Omental fat pad (tissue), 4 donors: ENCODE measurements around the gene TCF19. TPM values are rescaled to one million over a fixed set of nuclear protein-coding genes. Genes with fewer than 3 reads are reported as not detected.

ENCODE experiments used
- ATAC-seq: fragments of 150-250 bp; one replicate; pipeline ENCODE4 v1.9.1; 2016; ENCODE audit warnings: mild to moderate bottlenecking, moderate library complexity; ENCODE audit not compliant: low FRiP score
- DNase-seq: peaks from one replicate; pipeline ENCODE4 v3.0.0-alpha.2; 2019; ENCODE audit warnings: low spot score
- total RNA-seq, 4 donors: library from RNA; depleted of rRNA; stranded (reverse); fragments of >200 nt; gene quantifications; one replicate each; pipeline ENCODE4 v1.1.0, GENCODE V29; 2016
- TF ChIP-seq, protein P1 (sequence below), 3 donors: fragments of 450-650 bp; IDR thresholded peaks; one replicate each; pipeline ENCODE4 v1.5.1; 2016 to 2017; ENCODE audit warnings: antibody characterized with exemption in 3 of 3, mild to moderate bottlenecking in 3 of 3, moderate library complexity in 2 of 3

TCF19 gene
- total RNA-seq, 4 donors from 2014 or later: 1.9 to 19.5 (median 2.7) TPM

DNA sequence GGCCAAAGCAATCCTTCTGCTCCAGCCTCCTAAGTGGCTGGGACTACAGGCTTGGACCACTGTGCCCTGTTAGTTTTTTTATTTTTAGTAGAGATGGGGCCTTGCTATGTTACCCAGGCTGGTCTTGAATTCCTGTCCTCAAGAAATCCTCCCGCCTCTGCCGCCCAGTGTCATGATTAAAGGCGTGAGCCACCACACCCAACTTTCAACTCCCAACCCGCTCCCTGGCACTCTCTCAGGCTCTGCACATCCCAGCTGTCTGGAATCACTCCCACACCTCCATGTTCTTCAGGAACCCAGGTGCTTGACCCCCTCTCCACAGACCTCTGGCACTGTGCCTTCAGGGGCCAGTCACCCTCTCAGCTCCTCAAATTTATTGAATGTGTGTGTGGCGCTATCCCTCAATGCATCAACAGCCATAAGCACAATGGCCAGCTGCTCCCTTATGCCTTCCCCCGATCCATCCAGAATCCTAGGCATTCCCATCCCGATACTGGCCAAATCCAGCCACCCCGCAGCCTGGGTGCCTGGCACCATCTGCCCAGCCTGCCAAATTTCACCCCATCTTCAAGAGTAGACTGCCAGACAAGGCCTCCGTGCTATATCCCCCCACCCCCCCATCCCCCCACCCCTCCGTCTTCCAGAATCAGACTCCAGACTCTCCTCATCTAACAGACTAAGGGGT is 12.7 kb downstream of the TCF19 start:
- no peak for ATAC-seq
- TF ChIP-seq, protein P1, sequence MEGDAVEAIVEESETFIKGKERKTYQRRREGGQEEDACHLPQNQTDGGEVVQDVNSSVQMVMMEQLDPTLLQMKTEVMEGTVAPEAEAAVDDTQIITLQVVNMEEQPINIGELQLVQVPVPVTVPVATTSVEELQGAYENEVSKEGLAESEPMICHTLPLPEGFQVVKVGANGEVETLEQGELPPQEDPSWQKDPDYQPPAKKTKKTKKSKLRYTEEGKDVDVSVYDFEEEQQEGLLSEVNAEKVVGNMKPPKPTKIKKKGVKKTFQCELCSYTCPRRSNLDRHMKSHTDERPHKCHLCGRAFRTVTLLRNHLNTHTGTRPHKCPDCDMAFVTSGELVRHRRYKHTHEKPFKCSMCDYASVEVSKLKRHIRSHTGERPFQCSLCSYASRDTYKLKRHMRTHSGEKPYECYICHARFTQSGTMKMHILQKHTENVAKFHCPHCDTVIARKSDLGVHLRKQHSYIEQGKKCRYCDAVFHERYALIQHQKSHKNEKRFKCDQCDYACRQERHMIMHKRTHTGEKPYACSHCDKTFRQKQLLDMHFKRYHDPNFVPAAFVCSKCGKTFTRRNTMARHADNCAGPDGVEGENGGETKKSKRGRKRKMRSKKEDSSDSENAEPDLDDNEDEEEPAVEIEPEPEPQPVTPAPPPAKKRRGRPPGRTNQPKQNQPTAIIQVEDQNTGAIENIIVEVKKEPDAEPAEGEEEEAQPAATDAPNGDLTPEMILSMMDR (IDR thresholded peaks at IDR 0.05): no peak
- no peak for DNase-seq

DNA sequence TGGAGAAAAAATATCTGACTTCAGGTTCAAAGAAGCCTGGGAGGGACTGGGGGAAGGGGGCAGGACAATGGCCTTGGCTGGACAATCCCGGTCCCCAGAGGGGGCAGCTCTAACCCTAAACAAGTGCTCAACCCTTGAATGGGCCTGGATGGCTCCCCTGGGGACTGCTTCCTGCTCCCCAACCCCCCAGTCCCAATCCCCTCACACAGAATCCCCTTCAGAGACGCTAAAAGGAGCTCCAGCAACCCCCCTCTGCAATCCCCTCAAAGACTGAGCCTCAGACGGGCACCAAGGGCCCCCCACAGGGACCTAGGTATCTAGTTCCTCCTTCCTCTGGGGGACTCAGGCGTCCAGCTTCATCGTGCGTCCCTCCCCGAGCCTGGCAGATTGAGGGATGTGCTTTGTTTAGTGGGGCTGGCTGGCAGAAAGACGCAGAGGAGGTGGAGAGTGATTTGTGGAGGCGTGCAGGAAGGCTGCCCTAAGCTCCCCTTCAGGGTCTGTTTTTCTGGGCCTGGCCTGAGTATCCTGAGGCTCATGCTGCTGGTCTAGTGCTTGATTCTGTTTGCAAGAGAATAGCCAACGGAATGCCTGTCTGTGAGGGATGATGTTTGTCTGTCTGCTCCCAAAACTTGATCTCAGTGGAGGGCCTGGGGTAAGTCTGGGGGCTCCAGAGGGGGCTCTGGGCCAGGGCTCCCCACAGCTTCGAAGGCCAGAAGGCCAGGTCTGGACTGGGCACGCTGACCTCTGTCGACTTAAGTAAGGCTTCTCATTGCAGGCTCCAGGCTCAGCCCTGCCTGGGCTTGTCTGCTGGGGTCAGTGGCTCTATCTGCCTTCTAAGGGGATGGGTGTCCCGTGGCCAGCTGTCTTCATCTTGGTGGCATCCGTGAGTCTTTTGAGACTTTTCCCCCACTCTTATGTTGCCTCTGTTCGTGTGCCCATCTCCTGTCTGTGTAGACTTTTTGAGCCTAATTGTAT is 13.8 kb downstream of the TCF19 start:
- DNase-seq (no peak), ATAC-seq (no peak)
- TF ChIP-seq, protein P1 (IDR thresholded peaks at IDR 0.05): no peak

DNA sequence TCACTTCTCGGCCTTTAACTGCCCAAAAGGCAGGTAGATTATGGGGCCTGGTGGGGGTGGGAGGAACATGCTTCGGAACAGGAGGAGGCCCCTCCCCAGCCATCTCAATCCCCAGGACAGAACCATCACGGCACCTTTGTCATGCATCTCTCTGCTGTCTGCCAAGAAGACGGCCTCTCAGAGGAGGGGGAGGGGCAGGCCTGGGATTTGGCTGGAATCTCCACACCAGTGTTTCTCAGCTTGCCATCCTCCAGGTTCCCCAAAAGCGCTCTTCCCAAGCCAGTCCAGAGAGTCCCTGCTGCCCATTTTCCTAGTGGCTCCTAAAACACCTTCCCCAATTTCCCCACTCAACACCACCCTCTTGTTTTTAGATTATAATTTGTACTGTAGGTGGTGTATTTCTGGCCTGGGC is 14.6 kb downstream of the TCF19 start:
- DNase-seq: no peak
- no peak for ATAC-seq

DNA sequence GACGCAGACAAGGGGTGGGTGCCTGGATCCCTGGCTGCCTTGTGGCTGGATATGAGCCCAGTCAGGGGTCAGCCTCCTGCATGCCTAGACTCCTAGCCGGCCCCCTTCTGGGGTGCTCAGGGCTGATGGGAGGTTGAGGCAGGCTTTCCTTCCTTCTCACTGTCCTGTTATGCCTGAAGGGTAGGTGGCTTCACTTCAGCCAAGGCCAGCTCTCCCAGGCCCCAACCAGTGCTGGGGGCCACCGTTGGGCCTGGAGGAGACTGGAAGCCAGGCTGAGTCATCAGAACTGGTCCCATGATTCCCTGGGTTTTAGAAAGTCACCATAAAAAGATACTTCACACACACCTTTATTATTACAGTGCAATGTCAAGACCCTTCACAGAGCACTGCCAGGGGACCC is 15.0 kb downstream of the TCF19 start:
- TF ChIP-seq, protein P1 (IDR thresholded peaks at IDR 0.05): no peak
- ATAC-seq: no peak
- no peak for DNase-seq

More for the DNA sequence above, 14.6 kb downstream of the TCF19 start:
- TF ChIP-seq, protein P1 (IDR thresholded peaks at IDR 0.05): no peak

DNA sequence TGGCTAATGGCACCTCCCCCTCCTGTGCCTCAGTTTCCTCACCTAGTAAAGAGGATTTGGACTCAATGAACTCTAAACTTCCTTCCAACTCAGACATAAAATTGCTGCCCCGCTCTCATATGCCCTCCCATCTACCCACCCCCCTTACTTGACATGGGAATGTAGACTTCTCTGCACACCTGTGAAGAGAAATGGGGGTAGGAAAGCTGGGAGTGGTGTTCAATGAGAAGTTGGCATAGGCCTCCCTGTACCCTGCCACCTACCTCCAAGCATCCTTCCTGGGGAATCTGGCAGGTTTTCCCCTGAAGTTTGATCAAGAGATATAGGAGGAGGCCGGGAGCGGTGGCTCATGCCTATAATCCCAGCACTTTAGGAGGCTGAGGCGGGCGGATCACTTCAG is 16.0 kb downstream of the TCF19 start:
- TF ChIP-seq, protein P1 (IDR thresholded peaks at IDR 0.05): no peak
- DNase-seq (no peak), ATAC-seq (no peak)

DNA sequence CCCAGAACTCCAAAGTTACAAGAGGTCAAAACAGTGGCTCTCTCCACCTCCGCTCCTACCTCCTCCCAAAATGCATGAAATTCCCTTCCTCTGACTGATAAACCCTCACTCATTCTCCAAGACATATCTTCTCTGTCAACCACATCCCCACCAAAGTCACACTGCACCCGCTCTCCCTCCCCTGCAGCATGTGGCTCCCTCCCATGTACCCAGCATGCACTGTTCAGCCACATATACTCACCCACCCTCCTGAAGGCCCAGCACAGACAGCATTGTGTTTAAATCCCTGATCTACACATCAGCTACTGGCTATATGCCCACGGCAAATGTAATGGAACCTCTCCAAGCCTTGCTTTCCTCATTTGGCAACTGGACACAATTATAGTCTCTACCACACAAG is 17.6 kb downstream of the TCF19 start:
- no peak for ATAC-seq
- TF ChIP-seq, protein P1 (IDR thresholded peaks at IDR 0.05): no peak
- no peak for DNase-seq
